Neural cell (in vitro differentiated cells): Measurements from ENCODE around the gene ANKMY1.

Source experiments
- CTCF ChIP-seq: fragments of 450-650 bp; IDR thresholded peaks from 2 replicates; pipeline ENCODE4 v1.5.1; 2014; ENCODE audit warnings: antibody characterized with exemption, mild to moderate bottlenecking, moderate library complexity; ENCODE audit not compliant: poor library complexity, severe bottlenecking
- EP300 ChIP-seq: fragments of 450-650 bp; conservative IDR thresholded peaks from 2 replicates; pipeline ENCODE4 v1.6.1; 2014; ENCODE audit warnings: antibody characterized with exemption, mild to moderate bottlenecking, moderate library complexity; ENCODE audit not compliant: poor library complexity, severe bottlenecking
- EZH2 ChIP-seq: fragments of 200-600, 300-800 bp; shearing (Covaris generic), sonication (generic); IDR thresholded peaks from 2 replicates; pipeline ENCODE4 v1.6.1; 2014; ENCODE audit warnings: antibody characterized with exemption, low read length, borderline replicate concordance, mild to moderate bottlenecking; ENCODE audit not compliant: insufficient read depth, poor library complexity, severe bottlenecking
- MXI1 ChIP-seq: fragments of 450-650 bp; conservative IDR thresholded peaks from 2 replicates; pipeline ENCODE4 v1.6.1; 2014; ENCODE audit warnings: antibody characterized with exemption, mild to moderate bottlenecking; ENCODE audit not compliant: poor library complexity, severe bottlenecking
- POLR2AphosphoS5 ChIP-seq: IDR thresholded peaks from 2 replicates; pipeline ENCODE4 v1.6.1; 2012
- RAD21 ChIP-seq: fragments of 450-650 bp; conservative IDR thresholded peaks from 2 replicates; pipeline ENCODE4 v1.6.1; 2014; ENCODE audit warnings: antibody characterized with exemption, mild to moderate bottlenecking, moderate library complexity
- REST ChIP-seq: IDR thresholded peaks from 2 replicates; pipeline ENCODE4 v1.6.1; 2012; ENCODE audit warnings: borderline replicate concordance
- SMC3 ChIP-seq: fragments of 450-650 bp; conservative IDR thresholded peaks from 2 replicates; pipeline ENCODE4 v1.6.1; 2014; ENCODE audit warnings: antibody characterized with exemption, mild to moderate bottlenecking, moderate library complexity; ENCODE audit not compliant: poor library complexity
- TAF1 ChIP-seq: IDR thresholded peaks from 2 replicates; pipeline ENCODE4 v1.6.1; 2012; ENCODE audit warnings: low read depth

- TF ChIP-seq SMC3 (no peak), CTCF (no peak), EZH2 (no peak), REST (no peak), POLR2AphosphoS5 (no peak), TAF1 (no peak), EP300 (no peak), RAD21 (no peak), MXI1 (no peak)
These were observed 45.5 kb upstream of the ANKMY1 start for GRCh38 chr2:240603081-240603835.
